ENCODE measurements around the gene VSNL1.

- TF ChIP-seq POLR2A (IDR thresholded peaks at IDR 0.05) = no peak
- TF ChIP-seq, protein P1, sequence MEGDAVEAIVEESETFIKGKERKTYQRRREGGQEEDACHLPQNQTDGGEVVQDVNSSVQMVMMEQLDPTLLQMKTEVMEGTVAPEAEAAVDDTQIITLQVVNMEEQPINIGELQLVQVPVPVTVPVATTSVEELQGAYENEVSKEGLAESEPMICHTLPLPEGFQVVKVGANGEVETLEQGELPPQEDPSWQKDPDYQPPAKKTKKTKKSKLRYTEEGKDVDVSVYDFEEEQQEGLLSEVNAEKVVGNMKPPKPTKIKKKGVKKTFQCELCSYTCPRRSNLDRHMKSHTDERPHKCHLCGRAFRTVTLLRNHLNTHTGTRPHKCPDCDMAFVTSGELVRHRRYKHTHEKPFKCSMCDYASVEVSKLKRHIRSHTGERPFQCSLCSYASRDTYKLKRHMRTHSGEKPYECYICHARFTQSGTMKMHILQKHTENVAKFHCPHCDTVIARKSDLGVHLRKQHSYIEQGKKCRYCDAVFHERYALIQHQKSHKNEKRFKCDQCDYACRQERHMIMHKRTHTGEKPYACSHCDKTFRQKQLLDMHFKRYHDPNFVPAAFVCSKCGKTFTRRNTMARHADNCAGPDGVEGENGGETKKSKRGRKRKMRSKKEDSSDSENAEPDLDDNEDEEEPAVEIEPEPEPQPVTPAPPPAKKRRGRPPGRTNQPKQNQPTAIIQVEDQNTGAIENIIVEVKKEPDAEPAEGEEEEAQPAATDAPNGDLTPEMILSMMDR (IDR thresholded peaks at IDR 0.05) = no peak
Observed at GRCh38 chr2:17539611-17540092, 844 bp upstream of the VSNL1 start.
